Measurements from ENCODE around the gene SPON1. TPM values are rescaled to one million over a fixed set of nuclear protein-coding genes. Genes with fewer than 3 reads are reported as not detected.

Gene SPON1
- total and polyA plus RNA-seq, 10 of the 15 experiments (the other 5 are each of a cell fraction or from before 2014, with no cell fraction given) = 0.13 to 1.1 (median 0.18) TPM; not detected in 5

DNA sequence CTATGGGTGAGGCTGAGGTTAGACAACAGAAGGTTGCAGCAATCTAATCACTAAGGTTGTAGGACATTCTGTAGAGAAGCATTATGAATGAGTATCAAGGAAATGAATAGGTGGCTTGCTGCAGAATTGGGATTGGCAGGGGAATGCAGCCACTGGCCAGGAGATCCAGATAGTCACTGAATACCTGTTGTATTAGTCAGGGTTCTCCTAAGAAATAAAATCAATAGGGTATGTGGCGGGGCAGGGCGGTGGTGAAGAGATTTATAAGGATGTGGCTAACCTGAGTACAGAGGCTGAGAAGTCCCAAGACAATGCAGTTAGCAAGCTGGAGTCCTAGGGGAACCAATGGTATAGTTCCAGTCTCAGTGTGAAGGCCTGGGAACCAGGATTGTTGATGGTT is 163.0 kb downstream of the SPON1 start:
- no peak for ATAC-seq
- ChIA-PET CTCF (no interaction called here), SMC1A (ENCODE audit: uncharacterized antibody, unreplicated experiment) (no interaction called here), POLR2A (no interaction called here), RAD21 (ENCODE audit: unreplicated experiment) (no interaction called here)
- DNase-seq (ENCODE audit: low read depth, low spot score) = no peak
- Histone ChIP-seq H3K4me3 (no peak overlapping the region), H3K27me3 (replicated peaks in 1 of 2; ENCODE audit: control insufficient read depth in 2 of 2, insufficient read depth in 2 of 2, low read length in 1 of 2) (no peaks in the 10 kb centered on the region), H2AFZ (ENCODE audit: control insufficient read depth, low read depth, low read length) (no peak overlapping the region), H3K27ac (ENCODE audit: control insufficient read depth, insufficient read depth) (no peak overlapping the region), H3K9ac (ENCODE audit: control insufficient read depth, insufficient read depth, low read length) (no peak overlapping the region), H3K4me1 (ENCODE audit: control insufficient read depth, insufficient read depth, low read length) (no peaks in the 10 kb centered on the region), H4K20me1 (ENCODE audit: control insufficient read depth, insufficient read depth) (no peaks in the 10 kb centered on the region), H3K36me3 (ENCODE audit: control insufficient read depth in 2 of 2, insufficient read depth in 2 of 2, low read length in 1 of 2) (no peaks in the 10 kb centered on the region), H3K79me2 (ENCODE audit: control insufficient read depth, insufficient read depth, low read length) (no peaks in the 10 kb centered on the region), H3K9me3 (replicated peaks; ENCODE audit: control insufficient read depth, insufficient read depth, low read length) (no peaks in the 10 kb centered on the region), H3K4me2 (ENCODE audit: control insufficient read depth, insufficient read depth) (no peak overlapping the region)
- intact Hi-C loops (cut with micrococcal nuclease; ENCODE audit: unreplicated experiment) (no loop called here), in situ Hi-C loops (cut with MboI) (no loop called here)
- TF ChIP-seq RCOR1 (conservative IDR thresholded peaks at IDR 0.05; ENCODE audit: low read depth, low read length) (no peak), CHD4 (IDR thresholded peaks at IDR 0.05) (no peak), BHLHE40 (IDR thresholded peaks at IDR 0.05; ENCODE audit: borderline replicate concordance in 1 of 2, low read depth in 2 of 2, low read length in 1 of 2) (no peak), MYB (IDR thresholded peaks at IDR 0.05; ENCODE audit: borderline replicate concordance, low read depth, low read length) (no peak), GATAD2B (conservative IDR thresholded peaks at IDR 0.05; ENCODE audit: low read depth) (no peak), NR2F1 (conservative IDR thresholded peaks at IDR 0.05) (no peak), KLF5 (IDR thresholded peaks at IDR 0.05; ENCODE audit: partially characterized antibody) (no peak), LARP7 (IDR thresholded peaks at IDR 0.05) (no peak), RFX5 (IDR thresholded peaks at IDR 0.05; ENCODE audit: low read depth, low read length) (no peak), ZNF384 (IDR thresholded peaks at IDR 0.05; ENCODE audit: borderline replicate concordance, low read depth, low read length) (no peak)
- no TSS peak for BruUV-seq (replicated peaks)
- FAIRE-seq = no peak
- 17% methylated on average over 2 of the region's 2 CpGs for WGBS (ENCODE audit: insufficient coverage, insufficient replicate concordance, low lambda C conversion rate, missing lambda C conversion rate)

DNA sequence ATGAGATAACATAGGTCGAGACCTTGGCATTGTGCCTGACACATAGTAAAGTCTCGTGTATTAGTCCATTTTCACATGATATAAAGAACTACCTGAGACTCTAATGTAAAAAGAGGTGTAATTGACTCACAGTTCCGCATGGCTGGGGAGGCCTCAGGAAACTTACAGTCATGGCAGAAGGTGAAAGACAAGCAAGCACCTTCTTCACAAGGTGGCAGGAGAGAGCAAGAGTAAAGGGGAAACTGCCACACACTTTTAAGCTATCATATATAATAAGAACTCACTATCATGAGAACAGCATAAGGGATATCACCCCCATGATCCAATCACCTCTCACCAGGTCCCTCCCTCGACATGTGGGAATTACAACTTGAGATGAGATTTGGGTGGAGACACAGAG is 165.2 kb downstream of the SPON1 start:
- Histone ChIP-seq H3K36me3 (ENCODE audit: control insufficient read depth in 2 of 2, insufficient read depth in 2 of 2, low read length in 1 of 2) (no peaks in the 10 kb centered on the region), H3K9me3 (replicated peaks; ENCODE audit: control insufficient read depth, insufficient read depth, low read length) (no peaks in the 10 kb centered on the region), H3K4me2 (ENCODE audit: control insufficient read depth, insufficient read depth) (no peak overlapping the region), H4K20me1 (ENCODE audit: control insufficient read depth, insufficient read depth) (no peaks in the 10 kb centered on the region), H3K27me3 (replicated peaks in 1 of 2; ENCODE audit: control insufficient read depth in 2 of 2, insufficient read depth in 2 of 2, low read length in 1 of 2) (no peaks in the 10 kb centered on the region), H3K27ac (ENCODE audit: control insufficient read depth, insufficient read depth) (no peak overlapping the region), H3K9ac (ENCODE audit: control insufficient read depth, insufficient read depth, low read length) (no peak overlapping the region), H3K4me1 (ENCODE audit: control insufficient read depth, insufficient read depth, low read length) (no peaks in the 10 kb centered on the region), H3K79me2 (ENCODE audit: control insufficient read depth, insufficient read depth, low read length) (no peaks in the 10 kb centered on the region), H2AFZ (ENCODE audit: control insufficient read depth, low read depth, low read length) (no peak overlapping the region), H3K4me3 (no peak overlapping the region)
- ChIA-PET SMC1A (ENCODE audit: uncharacterized antibody, unreplicated experiment) (no interaction called here), CTCF (no interaction called here), RAD21 (ENCODE audit: unreplicated experiment) (no interaction called here), POLR2A (no interaction called here)
- BruUV-seq (replicated peaks) = no TSS peak
- in situ Hi-C loops (cut with MboI) = no loop called here
- FAIRE-seq (no peak), DNase-seq (ENCODE audit: low read depth, low spot score) (no peak), ATAC-seq (no peak)
- intact Hi-C loops (cut with micrococcal nuclease; ENCODE audit: unreplicated experiment) = no loop called here
- WGBS (ENCODE audit: insufficient coverage, insufficient replicate concordance, low lambda C conversion rate, missing lambda C conversion rate) = 28% methylated on average over 4 of the region's 4 CpGs
- no peak for TF ChIP-seq EED (IDR thresholded peaks at IDR 0.05; ENCODE audit: low read depth)
- TF ChIP-seq CREM (IDR thresholded peaks at IDR 0.05; ENCODE audit: low read depth) = no peak
- TF ChIP-seq ZZZ3 (IDR thresholded peaks at IDR 0.05; ENCODE audit: control insufficient read depth, insufficient read length, low read depth) = no peak
- TF ChIP-seq WRNIP1 (IDR thresholded peaks at IDR 0.05; ENCODE audit: borderline replicate concordance, low read depth, low read length) = no peak
- TF ChIP-seq, protein P1, sequence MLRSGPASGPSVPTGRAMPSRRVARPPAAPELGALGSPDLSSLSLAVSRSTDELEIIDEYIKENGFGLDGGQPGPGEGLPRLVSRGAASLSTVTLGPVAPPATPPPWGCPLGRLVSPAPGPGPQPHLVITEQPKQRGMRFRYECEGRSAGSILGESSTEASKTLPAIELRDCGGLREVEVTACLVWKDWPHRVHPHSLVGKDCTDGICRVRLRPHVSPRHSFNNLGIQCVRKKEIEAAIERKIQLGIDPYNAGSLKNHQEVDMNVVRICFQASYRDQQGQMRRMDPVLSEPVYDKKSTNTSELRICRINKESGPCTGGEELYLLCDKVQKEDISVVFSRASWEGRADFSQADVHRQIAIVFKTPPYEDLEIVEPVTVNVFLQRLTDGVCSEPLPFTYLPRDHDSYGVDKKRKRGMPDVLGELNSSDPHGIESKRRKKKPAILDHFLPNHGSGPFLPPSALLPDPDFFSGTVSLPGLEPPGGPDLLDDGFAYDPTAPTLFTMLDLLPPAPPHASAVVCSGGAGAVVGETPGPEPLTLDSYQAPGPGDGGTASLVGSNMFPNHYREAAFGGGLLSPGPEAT (IDR thresholded peaks at IDR 0.05; ENCODE audit: low read depth) = no peak
- no peak for TF ChIP-seq BRCA1 (IDR thresholded peaks at IDR 0.05; ENCODE audit: low read depth, low read length)
- TF ChIP-seq PML (IDR thresholded peaks at IDR 0.05; ENCODE audit: low read length) = no peak
- TF ChIP-seq, protein P2, sequence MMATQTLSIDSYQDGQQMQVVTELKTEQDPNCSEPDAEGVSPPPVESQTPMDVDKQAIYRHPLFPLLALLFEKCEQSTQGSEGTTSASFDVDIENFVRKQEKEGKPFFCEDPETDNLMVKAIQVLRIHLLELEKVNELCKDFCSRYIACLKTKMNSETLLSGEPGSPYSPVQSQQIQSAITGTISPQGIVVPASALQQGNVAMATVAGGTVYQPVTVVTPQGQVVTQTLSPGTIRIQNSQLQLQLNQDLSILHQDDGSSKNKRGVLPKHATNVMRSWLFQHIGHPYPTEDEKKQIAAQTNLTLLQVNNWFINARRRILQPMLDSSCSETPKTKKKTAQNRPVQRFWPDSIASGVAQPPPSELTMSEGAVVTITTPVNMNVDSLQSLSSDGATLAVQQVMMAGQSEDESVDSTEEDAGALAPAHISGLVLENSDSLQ (IDR thresholded peaks at IDR 0.05) = no peak
- TF ChIP-seq NR2F1 (conservative IDR thresholded peaks at IDR 0.05) = no peak
- no peak for TF ChIP-seq GATAD2B (conservative IDR thresholded peaks at IDR 0.05; ENCODE audit: low read depth)
- TF ChIP-seq TCF7 (IDR thresholded peaks at IDR 0.05; ENCODE audit: borderline replicate concordance) = no peak
